Adrenal gland (tissue), 12 donors: ENCODE measurements around the gene RABGAP1L. TPM values are rescaled to one million over a fixed set of nuclear protein-coding genes. Genes with fewer than 3 reads are reported as not detected.

Experiments
- DNase-seq, 7 donors: peaks; one replicate each; pipeline ENCODE4 v3.0.0-alpha.2; 2019 to 2020
- H3K27ac ChIP-seq, 5 donors: fragments of 200-600 bp; sonication (generic) in 4 of 5; 1 replicate in 3 of 5; 2 replicates in 2 of 5; pipeline versions ENCODE4 v1.5.1 to v1.8.0; 2016 to 2020; ENCODE audit warnings: mild to moderate bottlenecking in 1 of 5
- H3K27me3 ChIP-seq: fragments of 200-600 bp; 2 replicates; pipeline ENCODE4 v1.8.0; 2021
- H3K36me3 ChIP-seq, 2 donors: fragments of 200-600 bp; replicated peaks in 1 of 2; 1 replicate in 1 of 2; 2 replicates in 1 of 2; pipeline versions ENCODE4 v1.5.1 to v1.8.0; 2018 to 2022
- H3K4me1 ChIP-seq, 2 donors: fragments of 200-600 bp; replicated peaks in 1 of 2; 1 replicate in 1 of 2; 2 replicates in 1 of 2; pipeline versions ENCODE4 v1.5.1 to v1.8.0; 2018 to 2021
- H3K4me3 ChIP-seq, 4 donors: fragments of 200-600 bp; sonication (generic) in 3 of 4; one replicate each; pipeline ENCODE4 v1.5.1; 2016 to 2018
- H3K9me3 ChIP-seq, 3 donors: fragments of 200-600 bp; sonication (generic) in 1 of 3; replicated peaks in 1 of 3; 1 replicate in 2 of 3; 2 replicates in 1 of 3; pipeline versions ENCODE4 v1.5.1 to v1.8.0; 2016 to 2021
- CTCF ChIP-seq, 6 experiments: fragments of 450-650 bp in 4 of 6; fragments of 200-600 bp in 2 of 6; sonication (generic) in 1 of 6; IDR thresholded peaks; 1 replicate in 5 of 6; 2 replicates in 1 of 6; pipeline versions ENCODE4 v1.5.1 to v1.8.0; 2016 to 2021; ENCODE audit warnings: antibody characterized with exemption in 6 of 6, mild to moderate bottlenecking in 2 of 6, moderate library complexity in 1 of 6
- POLR2A ChIP-seq, 2 donors: fragments of 450-650 bp; IDR thresholded peaks; one replicate each; pipeline ENCODE4 v1.6.1; 2017; ENCODE audit warnings: antibody characterized with exemption in 2 of 2, mild to moderate bottlenecking in 2 of 2, moderate library complexity in 1 of 2
- WGBS, 4 donors: extraction: QIAGEN DNeasy Blood & Tissue Kit in 2 of 4; methylation state at CpG; one replicate each; pipeline versions ENCODE4 v1.1.5 to v1.1.7; 2013 to 2017; 5-methylcytosine and 5-hydroxymethylcytosine counted together
- intact Hi-C, 2 donors: fragments of 100-400 bp; cut with DNase I; formaldehyde crosslinking; loops; one replicate each; pipeline versions ENCODE4 v1.14.1 to v1.15.0; 2022 to 2023
- polyA plus RNA-seq, 3 donors: library from polyadenylated mRNA; stranded (reverse); fragments of 200-250 nt in 2 of 3; fragments of 350-450 nt in 1 of 3; fragmentation: Illumina TruSeq in 1 of 3; extraction: RNeasy Lipid Tissue Mini Kit (QIAGEN cat#74804) in 1 of 3; gene quantifications; one replicate each; pipeline ENCODE4 v1.2.3, GENCODE V29; 2013 to 2014
- total RNA-seq, 9 donors: library from RNA; depleted of rRNA in 4 of 9; stranded (reverse); fragments of >200 nt in 4 of 9; fragments of 120-200 nt in 1 of 9; fragmentation: NEBNext Ultra II Directional in 1 of 9; extraction: Animal tissue kit (Norgen Biotek cat#: 25700) in 1 of 9; gene quantifications; one replicate each; pipeline versions ENCODE4 v1.1.0 to v1.2.4, GENCODE V29; 2013 to 2023
- donor health status: healthy with polysubstance abuse.
- donor health status: Bipolar disorder and iron deficiency.
- donor health status: DM: yes; HTN: yes; CAD: no.
- donor health status: DM: no; HTN: no; CAD: no.
- donor health status: DM: no; HTN: no; CAD: no.
- donor health status: DM: yes; HTN: yes; CAD: no.

Gene RABGAP1L
- total and polyA plus RNA-seq, 12 donors: 10.4 to 29.9 (median 19.7) TPM

- Histone ChIP-seq H3K27me3 (no peaks in the 10 kb centered on the region), H3K4me3 (no peak overlapping the region), H3K36me3 (no peaks in the 10 kb centered on the region), H3K9me3 (no peaks in the 10 kb centered on the region), H3K27ac (no peak overlapping the region), H3K4me1 (peaks cover 0 to 5% of the 10 kb centered on the region in 2 donors)
- DNase-seq: no peak
- TF ChIP-seq CTCF (IDR thresholded peaks at IDR 0.05): no peak
- no peak for TF ChIP-seq POLR2A (IDR thresholded peaks at IDR 0.05)
- WGBS, 4 donors: 39 to 58% (median 57%) methylated on average over 2 of the region's 2 CpGs
- intact Hi-C loops: no loop called here
These were observed 783.4 kb downstream of the RABGAP1L start for GRCh38 chr1:174942547-174943255.

GRCh38 chr1:174946031-174946430 is 786.7 kb downstream of the RABGAP1L start:
- intact Hi-C loops: no loop called here
- Histone ChIP-seq H3K27me3 (no peaks in the 10 kb centered on the region), H3K36me3 (no peaks in the 10 kb centered on the region), H3K9me3 (no peaks in the 10 kb centered on the region), H3K4me1 (peaks cover 0 to 5% of the 10 kb centered on the region in 2 donors), H3K27ac (no peak overlapping the region), H3K4me3 (no peak overlapping the region)
- 81 to 90% (median 87%) methylated on average over 2 of the region's 2 CpGs for WGBS, 4 donors
- no peak for TF ChIP-seq POLR2A (IDR thresholded peaks at IDR 0.05)
- TF ChIP-seq CTCF (IDR thresholded peaks at IDR 0.05): no peak
- DNase-seq: no peak

GRCh38 chr1:174949061-174949460 is 789.7 kb downstream of the RABGAP1L start:
- 88 to 100% (median 95%) methylated on average over 1 of the region's 1 CpG for WGBS, 4 donors
- H3K27ac ChIP-seq: no peak overlapping the region
- H3K4me1 ChIP-seq: peaks cover 1 to 12% of the 10 kb centered on the region in 2 donors
- TF ChIP-seq CTCF (IDR thresholded peaks at IDR 0.05) (no peak), POLR2A (IDR thresholded peaks at IDR 0.05) (no peak)
- no peak for DNase-seq
- intact Hi-C loops: no loop called here
- no peaks in the 10 kb centered on the region for H3K27me3 ChIP-seq
- no peak overlapping the region for H3K4me3 ChIP-seq
- H3K36me3 ChIP-seq: no peaks in the 10 kb centered on the region
- H3K9me3 ChIP-seq: no peaks in the 10 kb centered on the region

- intact Hi-C loops: no loop called here
- Histone ChIP-seq H3K27me3 (no peaks in the 10 kb centered on the region), H3K9me3 (no peaks in the 10 kb centered on the region), H3K27ac (no peak overlapping the region), H3K36me3 (no peaks in the 10 kb centered on the region), H3K4me3 (no peak overlapping the region), H3K4me1 (peaks cover 4 to 18% of the 10 kb centered on the region in 2 donors)
- TF ChIP-seq CTCF (IDR thresholded peaks at IDR 0.05) (no peak), POLR2A (IDR thresholded peaks at IDR 0.05) (no peak)
- no peak for DNase-seq
These were observed 790.3 kb downstream of the RABGAP1L start for GRCh38 chr1:174949645-174950044.
